Suppressor macrophage treated with lipopolysaccharide for 1 hour (primary cell): ENCODE measurements around the gene EIF3A.
"Not testable (repeated sequence)": the region's sequence is repeated elsewhere in the genome, so short reads cannot be mapped to it uniquely, and the experiment has no call there.

Source experiments
- DNase-seq, 3 donors: peaks; one replicate each; pipeline ENCODE4 v3.0.0-alpha.2; 2020 to 2022

EIF3A gene, protein sequence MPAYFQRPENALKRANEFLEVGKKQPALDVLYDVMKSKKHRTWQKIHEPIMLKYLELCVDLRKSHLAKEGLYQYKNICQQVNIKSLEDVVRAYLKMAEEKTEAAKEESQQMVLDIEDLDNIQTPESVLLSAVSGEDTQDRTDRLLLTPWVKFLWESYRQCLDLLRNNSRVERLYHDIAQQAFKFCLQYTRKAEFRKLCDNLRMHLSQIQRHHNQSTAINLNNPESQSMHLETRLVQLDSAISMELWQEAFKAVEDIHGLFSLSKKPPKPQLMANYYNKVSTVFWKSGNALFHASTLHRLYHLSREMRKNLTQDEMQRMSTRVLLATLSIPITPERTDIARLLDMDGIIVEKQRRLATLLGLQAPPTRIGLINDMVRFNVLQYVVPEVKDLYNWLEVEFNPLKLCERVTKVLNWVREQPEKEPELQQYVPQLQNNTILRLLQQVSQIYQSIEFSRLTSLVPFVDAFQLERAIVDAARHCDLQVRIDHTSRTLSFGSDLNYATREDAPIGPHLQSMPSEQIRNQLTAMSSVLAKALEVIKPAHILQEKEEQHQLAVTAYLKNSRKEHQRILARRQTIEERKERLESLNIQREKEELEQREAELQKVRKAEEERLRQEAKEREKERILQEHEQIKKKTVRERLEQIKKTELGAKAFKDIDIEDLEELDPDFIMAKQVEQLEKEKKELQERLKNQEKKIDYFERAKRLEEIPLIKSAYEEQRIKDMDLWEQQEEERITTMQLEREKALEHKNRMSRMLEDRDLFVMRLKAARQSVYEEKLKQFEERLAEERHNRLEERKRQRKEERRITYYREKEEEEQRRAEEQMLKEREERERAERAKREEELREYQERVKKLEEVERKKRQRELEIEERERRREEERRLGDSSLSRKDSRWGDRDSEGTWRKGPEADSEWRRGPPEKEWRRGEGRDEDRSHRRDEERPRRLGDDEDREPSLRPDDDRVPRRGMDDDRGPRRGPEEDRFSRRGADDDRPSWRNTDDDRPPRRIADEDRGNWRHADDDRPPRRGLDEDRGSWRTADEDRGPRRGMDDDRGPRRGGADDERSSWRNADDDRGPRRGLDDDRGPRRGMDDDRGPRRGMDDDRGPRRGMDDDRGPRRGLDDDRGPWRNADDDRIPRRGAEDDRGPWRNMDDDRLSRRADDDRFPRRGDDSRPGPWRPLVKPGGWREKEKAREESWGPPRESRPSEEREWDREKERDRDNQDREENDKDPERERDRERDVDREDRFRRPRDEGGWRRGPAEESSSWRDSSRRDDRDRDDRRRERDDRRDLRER (N-terminal part only)

DNA sequence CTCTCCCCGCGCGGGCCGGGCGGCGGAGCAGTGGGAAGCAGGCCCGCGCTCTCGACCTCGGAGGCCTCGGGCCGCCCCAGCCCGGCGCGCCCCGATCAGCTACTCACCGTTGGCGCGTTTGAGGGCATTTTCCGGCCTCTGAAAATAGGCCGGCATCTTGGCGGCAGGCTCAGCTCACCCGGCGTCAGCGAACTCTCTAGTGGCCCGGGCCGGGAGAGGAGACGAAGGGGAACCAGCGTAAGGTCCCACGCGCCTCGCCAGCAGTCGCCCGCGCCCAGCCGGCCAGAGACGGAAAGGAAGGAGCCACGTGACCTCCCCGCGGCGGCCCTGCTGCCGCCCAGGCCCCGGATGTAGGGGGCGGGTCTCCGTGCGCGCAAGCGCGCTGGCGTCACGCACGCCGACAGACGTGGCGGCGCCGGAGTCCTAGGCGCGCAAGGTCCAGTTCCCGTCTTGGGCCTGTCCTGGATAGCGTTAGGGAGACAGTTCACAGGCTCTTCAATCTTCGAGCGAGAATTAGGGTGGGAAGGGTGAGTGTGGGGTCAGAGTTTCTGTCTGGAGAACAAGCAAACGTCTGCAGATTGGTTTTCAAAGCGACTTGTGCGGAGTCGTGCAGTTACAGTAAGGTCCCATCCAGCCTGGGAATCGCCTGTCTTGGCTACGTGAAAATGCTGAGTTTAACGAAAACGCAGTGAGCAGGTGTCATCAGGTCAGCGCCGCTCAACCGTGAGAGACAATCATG is at the start of gene EIF3A:
Gene EIF3A, minus strand, starts transcription at position 297 of the 739 bp plus-strand sequence. Its CDS starts 141 bp downstream, at position 156.
- peak; percentile 97 to 99 (median 98) for DNase-seq

- peak in 2 of 3 donors; percentile 31 to 32 for DNase-seq
These were observed 49.1 kb upstream of the EIF3A start for GRCh38 chr10:119129721-119130120.

DNA sequence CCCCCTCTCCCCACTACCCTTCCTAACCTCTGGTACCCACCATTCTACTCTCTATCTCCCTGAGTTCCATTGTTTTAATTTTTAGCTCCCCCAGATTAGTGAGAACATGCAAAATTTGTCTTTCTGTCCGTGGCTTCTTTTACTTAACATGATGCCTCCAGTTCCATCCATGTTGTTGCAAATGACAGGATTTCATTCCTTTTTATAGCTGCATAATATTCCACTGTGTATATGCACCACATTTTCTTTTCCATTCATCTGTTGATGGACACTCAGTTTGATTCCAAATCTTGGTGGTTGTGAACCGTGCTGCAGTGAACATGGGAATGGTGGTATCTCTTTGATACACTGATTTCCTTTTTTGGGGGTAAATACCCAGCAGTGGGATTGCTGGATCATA is 45.3 kb upstream of the EIF3A start:
- no peak for DNase-seq

DNA sequence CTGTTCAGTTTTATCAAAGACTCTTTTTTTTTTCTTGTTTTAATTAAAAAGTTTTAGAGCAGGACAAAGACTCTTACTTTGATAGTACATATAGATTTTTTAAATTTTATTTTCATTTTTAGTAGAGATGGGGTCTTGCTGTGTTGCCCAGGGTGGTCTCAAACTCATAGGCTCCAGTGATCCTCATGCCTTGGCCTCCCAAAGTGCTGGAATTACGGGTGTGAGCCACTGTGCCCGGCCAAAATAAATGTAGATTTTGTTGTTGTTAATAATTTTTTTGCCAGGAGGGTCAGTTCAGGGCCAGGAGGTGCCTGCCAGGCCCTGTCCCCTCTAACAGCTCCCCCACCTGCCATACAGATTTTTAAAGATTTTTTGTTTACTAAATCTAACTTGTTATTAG is 40.3 kb upstream of the EIF3A start:
- DNase-seq = no peak

GRCh38 chr10:119120413-119120867 is 39.8 kb upstream of the EIF3A start:
- no peak for DNase-seq

GRCh38 chr10:119119400-119119799 is 38.8 kb upstream of the EIF3A start:
- DNase-seq = no peak

DNA sequence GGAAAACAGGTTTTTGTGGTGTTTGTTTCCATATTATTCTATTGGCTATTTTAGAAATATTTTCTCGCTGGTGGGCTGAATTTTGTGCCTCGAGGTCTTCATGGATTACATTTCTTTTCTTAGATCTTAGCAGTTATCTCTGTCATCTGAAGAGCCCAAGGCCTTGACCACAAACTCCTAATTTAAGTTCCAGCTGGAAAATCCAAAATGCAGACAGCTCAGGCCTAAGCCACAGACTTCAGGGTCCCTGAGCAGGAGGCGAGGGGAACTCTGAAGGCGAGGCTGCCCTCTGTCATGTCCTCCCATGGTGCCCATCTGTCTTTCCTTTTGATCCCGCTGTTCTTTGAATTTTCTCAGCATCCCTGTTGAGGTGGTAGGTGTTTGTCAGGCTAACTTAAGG is 37.6 kb upstream of the EIF3A start:
- no peak for DNase-seq

GRCh38 chr10:119116326-119116951 is 35.8 kb upstream of the EIF3A start:
- DNase-seq = no peak

DNA sequence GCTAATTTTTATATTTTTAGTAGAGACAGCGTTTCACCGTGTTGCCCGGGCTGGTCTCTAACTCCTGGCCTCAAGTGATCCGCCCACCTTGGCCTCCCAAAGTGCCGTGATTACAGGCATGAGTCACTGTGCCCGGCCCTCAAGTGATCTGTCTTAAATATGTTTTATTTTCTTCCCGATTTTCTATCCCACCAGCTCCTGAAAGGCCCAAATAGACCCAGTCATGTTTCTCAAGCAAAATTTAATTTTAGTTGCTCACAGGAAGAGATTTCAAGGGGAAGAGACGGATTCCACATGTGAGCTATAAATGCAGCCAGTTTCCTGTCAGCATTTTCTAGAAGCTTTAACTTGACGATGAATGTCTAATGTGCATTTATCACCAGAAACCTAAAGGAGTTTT is 35.3 kb upstream of the EIF3A start:
- DNase-seq = peak; percentile 29 to 40 (median 33)

DNA sequence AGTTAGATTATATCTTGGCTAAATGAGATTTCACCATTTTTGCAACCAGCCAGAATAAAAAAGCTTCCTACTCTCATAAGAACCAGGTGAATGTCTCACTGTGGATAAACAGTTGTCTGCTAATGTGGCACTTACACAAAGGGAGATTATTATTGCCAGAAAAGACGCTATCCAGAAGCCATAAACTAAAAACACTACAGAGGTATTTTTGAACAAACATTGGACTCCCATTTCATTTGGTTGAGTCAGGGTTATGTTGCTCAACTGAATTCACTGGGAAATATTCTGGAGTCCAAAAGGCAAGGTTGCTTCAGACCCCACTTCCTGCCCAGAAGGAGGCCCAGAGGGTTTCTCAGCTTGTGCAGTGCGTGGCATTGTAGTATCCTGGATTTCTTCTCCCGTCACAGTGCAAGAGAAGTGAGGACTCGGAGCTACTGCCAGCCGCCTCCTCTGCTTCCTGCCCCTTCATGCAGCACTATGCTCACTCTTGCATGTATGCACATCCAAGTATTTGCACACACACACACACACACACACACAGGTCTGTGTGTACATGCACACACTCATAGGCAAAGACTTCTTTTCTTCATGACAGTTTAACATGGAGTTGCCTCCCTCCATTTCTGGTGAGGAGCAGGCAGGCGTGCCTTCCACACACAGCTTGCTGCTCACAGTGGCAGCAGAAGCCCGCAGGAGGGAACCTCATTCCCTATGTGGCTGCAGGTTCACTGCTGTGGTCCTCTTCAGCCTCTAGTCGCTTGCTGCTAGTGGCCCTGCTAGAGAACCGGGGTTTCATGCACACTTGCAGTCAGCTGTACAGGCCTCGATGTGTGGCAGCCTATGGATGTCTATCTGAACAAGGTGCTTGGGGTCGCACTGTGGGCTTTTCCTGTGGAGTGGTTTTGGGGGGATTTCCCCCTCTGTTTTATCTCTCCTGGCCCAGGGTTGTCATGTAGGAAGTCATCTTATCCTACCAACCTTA is 33.4 kb upstream of the EIF3A start:
- peak; percentile 65 to 82 (median 77) for DNase-seq

- peak in 2 of 3 donors; percentile 63 to 72 for DNase-seq
These were observed 31.4 kb upstream of the EIF3A start for GRCh38 chr10:119112056-119112455.

DNA sequence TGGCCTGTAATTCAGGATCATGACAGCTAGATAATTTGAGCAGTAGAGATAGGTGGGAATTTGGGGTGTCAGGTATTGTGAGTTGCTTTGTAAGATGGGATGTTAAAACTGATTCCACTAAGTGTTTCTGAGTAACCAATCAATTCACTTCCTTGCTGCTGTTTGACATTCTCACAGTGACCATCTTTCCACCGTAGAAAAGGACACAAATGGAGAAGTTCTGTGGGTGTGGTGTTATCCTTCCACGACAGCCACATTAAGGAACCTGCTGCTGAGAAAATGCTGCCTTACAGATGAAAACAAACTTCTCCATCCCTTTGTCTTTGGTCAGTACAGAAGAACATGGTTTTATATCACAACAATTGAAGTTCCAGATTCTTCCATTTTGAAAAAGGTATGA is 27.2 kb upstream of the EIF3A start:
- not testable (repeated sequence) for DNase-seq

GRCh38 chr10:119107106-119107505 is 26.5 kb upstream of the EIF3A start:
- DNase-seq = not testable (repeated sequence)

- not testable (repeated sequence) for DNase-seq
These were observed 25.3 kb upstream of the EIF3A start for GRCh38 chr10:119105899-119106298.

GRCh38 chr10:119105155-119105554 is 24.5 kb upstream of the EIF3A start:
- DNase-seq = no peak

DNA sequence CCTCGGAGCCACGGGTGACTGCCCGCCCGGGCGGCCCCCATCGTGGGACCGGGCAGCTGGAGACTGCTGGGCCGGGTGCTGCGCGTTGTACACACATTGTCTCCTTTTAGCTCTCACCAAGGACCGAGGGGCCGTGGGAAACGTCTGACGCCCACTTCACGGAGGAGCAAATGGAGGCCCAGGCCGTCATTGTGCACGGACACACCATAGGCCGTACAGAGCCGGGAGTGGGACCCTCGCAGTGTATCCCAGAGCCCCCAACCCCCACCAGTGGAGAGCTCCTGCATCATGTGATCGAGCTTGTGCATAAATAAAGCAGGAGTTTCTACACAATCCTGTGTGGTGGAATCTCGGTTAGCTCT is 24.0 kb upstream of the EIF3A start:
- no peak for DNase-seq

GRCh38 chr10:119103903-119104653 is 23.5 kb upstream of the EIF3A start, which contains the start of gene DENND10:
TSS of gene DENND10 (plus strand) at chr10:119104113. CDS start at chr10:119104143, 30 bp downstream.
- peak; percentile 77 to 95 (median 91) for DNase-seq

- no peak for DNase-seq
These were observed 22.8 kb upstream of the EIF3A start for GRCh38 chr10:119103241-119103902.
